ENCODE measurements around the gene S1PR4.
"Not testable (repeated sequence)": the region's sequence is repeated elsewhere in the genome, so short reads cannot be mapped to it uniquely, and the experiment has no call there.

Gene S1PR4

GRCh38 chr19:3178973-3179738, 587 bp downstream of the S1PR4 start:
- no peak for DNase-seq

GRCh38 chr19:3179739-3180293, 1.2 kb downstream of the S1PR4 start:
- no peak for DNase-seq

DNA sequence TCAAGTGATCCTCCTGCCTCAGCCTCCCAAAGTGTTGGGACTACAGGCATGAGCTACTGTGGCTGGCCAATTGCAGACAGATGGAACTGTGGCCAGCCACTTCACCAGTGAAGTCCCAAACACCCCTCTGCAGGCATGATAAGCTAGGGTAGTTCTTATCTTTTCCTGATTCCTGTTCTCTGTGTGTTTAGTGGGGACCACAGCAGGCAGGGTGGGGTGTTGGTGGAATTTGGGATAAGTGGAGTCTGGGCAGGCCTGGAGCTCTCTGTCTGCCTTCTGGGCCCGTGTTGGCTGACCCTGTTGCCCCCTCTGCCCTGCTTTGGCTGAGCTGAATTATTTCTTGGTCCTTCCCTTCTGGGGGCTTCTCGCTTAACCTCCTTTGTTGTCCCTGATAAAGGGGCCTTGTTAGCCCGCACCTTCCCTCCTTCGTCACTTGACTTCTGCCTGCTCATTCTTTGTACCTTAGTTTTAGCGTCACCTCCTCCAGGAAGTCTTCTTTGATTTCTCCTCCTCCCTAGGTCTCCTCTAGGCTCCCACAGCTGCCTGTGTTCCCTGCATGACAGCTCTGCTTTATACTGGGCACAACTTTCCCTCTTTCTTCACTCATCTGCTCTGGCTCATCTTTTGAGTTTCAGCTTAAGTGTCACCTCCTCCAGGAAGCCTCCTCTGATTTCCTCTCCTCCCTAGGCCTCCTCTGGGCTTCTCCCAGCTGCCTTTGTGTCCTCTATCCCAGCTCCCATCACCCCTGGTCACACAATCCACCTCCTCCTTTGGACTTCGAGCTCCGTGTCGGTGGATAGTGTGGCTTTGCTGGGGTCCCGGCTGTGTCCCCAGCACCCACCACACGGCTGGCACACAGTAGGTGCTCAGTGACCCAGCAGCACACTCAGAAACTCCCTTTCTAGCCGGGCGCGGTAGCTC, 5.4 kb downstream of the S1PR4 start:
- DNase-seq: no peak

DNA sequence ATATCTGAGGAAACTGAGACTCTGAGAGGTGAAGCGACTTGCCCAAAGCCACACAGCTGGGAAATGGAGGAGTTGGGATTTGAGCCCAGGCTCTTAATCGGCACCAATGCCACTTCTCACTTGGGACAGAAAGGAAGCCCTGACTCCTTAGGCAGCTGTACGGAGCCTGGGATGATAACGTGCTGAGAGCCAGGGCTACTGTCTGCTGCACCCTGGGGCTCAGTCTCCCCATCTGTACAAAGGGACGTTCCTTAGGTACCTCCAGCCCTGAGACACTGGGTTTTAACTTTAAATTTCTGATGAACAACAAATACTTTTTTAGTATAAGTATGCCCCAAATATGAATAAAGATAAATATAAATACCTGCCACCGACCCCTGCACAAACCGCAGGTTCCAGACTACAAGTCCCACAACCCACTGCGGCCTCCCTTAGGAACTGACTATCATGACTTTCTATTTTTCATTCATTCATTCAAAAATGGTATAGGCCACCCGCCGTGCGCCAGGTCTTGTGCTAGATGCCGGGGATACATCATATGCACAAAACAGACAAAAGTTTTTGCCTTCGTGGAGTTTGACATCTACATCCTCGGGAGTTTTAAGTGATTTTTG, 6.4 kb downstream of the S1PR4 start:
- peak in 37 of 51 donors; percentile 51 to 93 (median 78) for DNase-seq

GRCh38 chr19:3185461-3186159, 7.0 kb downstream of the S1PR4 start, which contains the start of gene NCLN:
TSS of gene NCLN (plus strand) at chr19:3185930. CDS start at chr19:3186031, 101 bp downstream.
- DNase-seq: peak; percentile 81 to 100 (median 94)

DNA sequence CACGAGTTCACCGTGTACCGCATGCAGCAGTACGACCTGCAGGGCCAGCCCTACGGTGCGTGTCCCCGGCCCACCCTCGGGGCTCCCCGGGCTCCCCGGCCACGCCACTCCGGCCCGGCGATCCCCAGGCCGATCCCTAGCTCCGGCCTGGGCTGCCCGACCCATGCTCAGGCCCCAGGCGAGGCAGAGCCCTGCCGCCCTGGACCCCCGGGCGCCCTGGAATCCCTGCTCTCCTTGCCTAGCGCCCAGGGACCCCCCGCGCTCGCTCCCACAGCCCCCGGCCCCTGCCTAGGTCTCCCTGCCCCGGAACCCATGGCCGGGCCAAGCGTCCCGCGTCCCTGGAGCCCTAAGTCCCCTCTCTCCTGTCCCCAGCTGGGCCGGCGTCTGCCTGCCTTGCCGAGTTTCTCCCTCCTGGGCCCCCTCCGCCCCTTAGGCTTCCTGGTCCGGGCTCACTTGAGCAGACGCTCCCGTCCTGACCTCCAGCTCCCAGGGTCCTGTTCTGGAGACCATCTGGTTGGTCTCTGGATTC, 7.7 kb downstream of the S1PR4 start:
- no peak for DNase-seq

DNA sequence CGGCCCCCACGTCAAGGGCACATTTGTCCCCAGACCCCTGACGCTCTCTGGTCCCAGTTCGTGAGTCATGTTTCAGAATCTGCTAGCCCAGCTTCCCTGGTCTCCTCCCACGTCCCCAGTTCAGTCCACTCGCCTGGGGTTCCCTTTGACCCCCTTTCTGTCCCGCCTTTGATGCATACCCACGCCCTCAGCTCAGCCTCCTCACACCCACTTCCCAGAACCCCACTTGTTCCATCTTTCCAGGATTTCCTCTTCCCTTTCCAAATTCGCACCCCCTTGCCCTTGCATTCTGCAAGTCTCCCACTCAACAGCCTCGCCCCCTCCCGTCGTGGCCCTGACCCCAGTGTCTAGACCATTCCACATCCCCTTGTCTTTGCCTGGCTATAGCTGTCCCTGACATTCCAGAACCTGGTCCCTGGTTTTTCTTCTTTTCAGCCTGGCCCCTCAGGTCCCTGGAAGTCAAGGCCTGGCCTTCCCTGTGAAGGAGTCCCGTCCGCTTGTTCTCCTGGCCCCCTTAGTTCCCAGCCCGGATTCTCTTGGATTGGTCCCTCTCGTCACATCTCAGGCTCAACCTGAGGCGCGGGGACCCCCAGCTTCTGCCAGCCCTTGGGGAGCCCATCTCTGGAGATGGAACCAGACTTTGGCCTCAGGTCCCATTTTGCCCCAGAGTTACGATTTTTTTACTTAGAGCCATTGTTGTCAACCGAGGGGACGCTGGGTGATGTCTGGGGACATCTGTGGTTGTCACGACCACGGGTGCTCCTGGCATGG, 8.5 kb downstream of the S1PR4 start:
- no peak for DNase-seq

GRCh38 chr19:3187662-3188511, 9.3 kb downstream of the S1PR4 start:
- no peak for DNase-seq

GRCh38 chr19:3188627-3189596, 10.3 kb downstream of the S1PR4 start:
- no peak for DNase-seq

- no peak for DNase-seq
These were observed 11.3 kb downstream of the S1PR4 start for GRCh38 chr19:3189702-3190469.

GRCh38 chr19:3190470-3190770, 11.9 kb downstream of the S1PR4 start:
- DNase-seq: no peak

- DNase-seq: no peak
These were observed 12.6 kb downstream of the S1PR4 start for GRCh38 chr19:3190921-3191805.

DNA sequence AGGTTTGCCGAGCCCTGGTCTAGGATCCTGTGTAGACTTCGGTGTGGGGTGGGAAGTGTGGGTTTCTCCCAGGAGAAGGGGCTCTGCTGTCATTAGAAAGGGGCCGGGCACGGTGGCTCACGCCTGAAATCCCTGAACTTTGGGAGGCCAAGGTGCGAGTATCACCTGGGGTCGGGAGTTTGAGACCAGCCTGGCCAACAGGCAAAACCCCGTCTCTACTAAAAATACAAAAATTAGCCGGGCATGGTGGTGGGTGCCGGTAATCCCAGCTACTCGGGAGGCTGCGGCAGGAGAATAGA, 13.2 kb downstream of the S1PR4 start:
- not testable (repeated sequence) for DNase-seq

GRCh38 chr19:3192228-3192635, 13.7 kb downstream of the S1PR4 start:
- DNase-seq: no peak

DNA sequence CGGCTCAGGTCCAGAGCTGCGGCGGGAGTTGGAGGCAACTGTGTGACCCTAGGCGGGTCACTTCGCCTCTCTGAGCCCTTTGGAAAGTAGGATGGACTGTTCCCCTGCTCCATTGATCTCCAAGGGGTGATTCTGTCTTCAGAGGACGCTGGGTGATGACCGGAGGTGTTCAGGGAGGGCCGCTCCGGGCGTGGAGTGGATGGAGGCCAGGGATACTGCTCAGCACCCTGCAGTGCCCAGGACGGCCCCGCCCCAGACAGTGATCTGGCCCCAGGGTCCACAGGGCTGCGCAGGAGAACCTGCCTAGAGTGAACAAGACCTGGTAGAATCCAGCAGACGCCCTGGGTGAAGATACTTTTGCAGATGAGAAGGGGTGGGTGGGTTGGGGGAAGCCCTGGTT, 14.1 kb downstream of the S1PR4 start:
- no peak for DNase-seq
